CD4-positive, alpha-beta T cell treated with Interleukin-21 for 1 hour (primary cell): ENCODE data around the gene EMC6.

ENCODE experiments used
- DNase-seq: peaks from one replicate; pipeline ENCODE4 v3.0.0-alpha.2; 2020

The EMC6 gene

GRCh38 chr17:3656755-3657587 is 11.6 kb upstream of the EMC6 start:
- no peak for DNase-seq

- DNase-seq: no peak
Observed at GRCh38 chr17:3657588-3657869, 11.1 kb upstream of the EMC6 start.

GRCh38 chr17:3657874-3658783 is 10.5 kb upstream of the EMC6 start:
- DNase-seq: no peak

- DNase-seq: no peak
Observed at GRCh38 chr17:3658784-3659449, 9.7 kb upstream of the EMC6 start.

GRCh38 chr17:3659541-3660111 is 9.0 kb upstream of the EMC6 start:
- DNase-seq: no peak

- no peak for DNase-seq
Observed at GRCh38 chr17:3660311-3660891, 8.2 kb upstream of the EMC6 start.

- DNase-seq: no peak
Observed at GRCh38 chr17:3663102-3664011, 5.3 kb upstream of the EMC6 start.

GRCh38 chr17:3665834-3666233 is 2.8 kb upstream of the EMC6 start:
- DNase-seq: no peak

- DNase-seq: no peak
Observed at GRCh38 chr17:3666516-3666915, 2.1 kb upstream of the EMC6 start.

GRCh38 chr17:3667366-3668278 is 990 bp upstream of the EMC6 start:
- DNase-seq: peak; percentile 7

- DNase-seq: no peak
Observed at GRCh38 chr17:3669085-3669347, 404 bp downstream of the EMC6 start.

GRCh38 chr17:3669548-3669947 is 936 bp downstream of the EMC6 start:
- no peak for DNase-seq

GRCh38 chr17:3672571-3672970 is 4.0 kb downstream of the EMC6 start:
- no peak for DNase-seq

GRCh38 chr17:3675886-3676285 is 7.3 kb downstream of the EMC6 start:
- DNase-seq: no peak

- DNase-seq: no peak
Observed at GRCh38 chr17:3678095-3678820, 9.6 kb downstream of the EMC6 start.

- no peak for DNase-seq
Observed at GRCh38 chr17:3678821-3679530, 10.4 kb downstream of the EMC6 start.

GRCh38 chr17:3679531-3680126 is 11.0 kb downstream of the EMC6 start:
- DNase-seq: no peak

GRCh38 chr17:3681057-3681456 is 12.4 kb downstream of the EMC6 start:
- DNase-seq: no peak

- DNase-seq: no peak
Observed at GRCh38 chr17:3681565-3681964, 13.0 kb downstream of the EMC6 start.
